ENCODE measurements around the gene GAPVD1.

GRCh38 chr9:125343518-125344275 lies 82.1 kb downstream of the GAPVD1 start:
- TF ChIP-seq CTCF (IDR thresholded peaks at IDR 0.05): no peak
- TF ChIP-seq POLR2A (IDR thresholded peaks at IDR 0.05): no peak
